Cardiac muscle cell (in vitro differentiated cells and primary cell): ENCODE measurements around the gene MRPL33. TPM values are rescaled to one million over a fixed set of nuclear protein-coding genes. Genes with fewer than 3 reads are reported as not detected.

ENCODE experiments used
- DNase-seq, 2 donors: peaks; one replicate each; pipeline versions ENCODE4 v3.0.0 to v3.0.0-alpha.2; 2010 to 2017; ENCODE audit warnings: low read depth in 1 of 2, low spot score in 1 of 2
- H3K27ac ChIP-seq: fragments of 200-600 bp; sonication (generic); 2 replicates; pipeline ENCODE4 v1.5.1; 2016
- H3K27me3 ChIP-seq: fragments of 200-600 bp; sonication (generic); 2 replicates; pipeline ENCODE4 v1.6.0; 2016; ENCODE audit warnings: control low read depth
- H3K36me3 ChIP-seq: fragments of 200-600 bp; sonication (generic); 2 replicates; pipeline ENCODE4 v1.5.1; 2016; ENCODE audit warnings: control low read depth
- H3K4me1 ChIP-seq: fragments of 200-600 bp; sonication (generic); 2 replicates; pipeline ENCODE4 v1.8.1; 2017; ENCODE audit warnings: low read depth, mild to moderate bottlenecking, mixed run types
- H3K4me3 ChIP-seq: fragments of 200-600 bp; sonication (generic); 2 replicates; pipeline ENCODE4 v1.5.1; 2016; ENCODE audit warnings: mild to moderate bottlenecking
- H3K9me3 ChIP-seq: fragments of 200-600 bp; sonication (generic); 2 replicates; pipeline ENCODE4 v1.5.1; 2017; ENCODE audit warnings: low read depth, mild to moderate bottlenecking, control low read depth
- polyA plus RNA-seq: library from polyadenylated mRNA; unstranded; fragments of >200 nt; fragmentation: Nextera tagmentation; extraction: Ambion mirVana; gene quantifications from 2 replicates; pipeline ENCODE4 v1.2.1, GENCODE V29; 2016
- total RNA-seq: library from RNA; depleted of rRNA; stranded (reverse); fragments of >200 nt; gene quantifications from 2 replicates; pipeline ENCODE4 v1.2.3, GENCODE V29; 2016
- TF ChIP-seq, protein P1 (sequence below): IDR thresholded peaks from 2 replicates; pipeline ENCODE4 v1.5.1; 2012; ENCODE audit warnings: low read depth, mild to moderate bottlenecking, low read length

The MRPL33 gene
- total and polyA plus RNA-seq, 2 experiments from 2014 or later: 46.6 to 271 TPM

GRCh38 chr2:27790796-27791195 is 19.3 kb downstream of the MRPL33 start:
- no peaks in the 10 kb centered on the region for H3K36me3 ChIP-seq
- no peaks in the 10 kb centered on the region for H3K9me3 ChIP-seq
- TF ChIP-seq, protein P1, sequence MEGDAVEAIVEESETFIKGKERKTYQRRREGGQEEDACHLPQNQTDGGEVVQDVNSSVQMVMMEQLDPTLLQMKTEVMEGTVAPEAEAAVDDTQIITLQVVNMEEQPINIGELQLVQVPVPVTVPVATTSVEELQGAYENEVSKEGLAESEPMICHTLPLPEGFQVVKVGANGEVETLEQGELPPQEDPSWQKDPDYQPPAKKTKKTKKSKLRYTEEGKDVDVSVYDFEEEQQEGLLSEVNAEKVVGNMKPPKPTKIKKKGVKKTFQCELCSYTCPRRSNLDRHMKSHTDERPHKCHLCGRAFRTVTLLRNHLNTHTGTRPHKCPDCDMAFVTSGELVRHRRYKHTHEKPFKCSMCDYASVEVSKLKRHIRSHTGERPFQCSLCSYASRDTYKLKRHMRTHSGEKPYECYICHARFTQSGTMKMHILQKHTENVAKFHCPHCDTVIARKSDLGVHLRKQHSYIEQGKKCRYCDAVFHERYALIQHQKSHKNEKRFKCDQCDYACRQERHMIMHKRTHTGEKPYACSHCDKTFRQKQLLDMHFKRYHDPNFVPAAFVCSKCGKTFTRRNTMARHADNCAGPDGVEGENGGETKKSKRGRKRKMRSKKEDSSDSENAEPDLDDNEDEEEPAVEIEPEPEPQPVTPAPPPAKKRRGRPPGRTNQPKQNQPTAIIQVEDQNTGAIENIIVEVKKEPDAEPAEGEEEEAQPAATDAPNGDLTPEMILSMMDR: no peak
- DNase-seq: no peak
- H3K4me1 ChIP-seq: no peaks in the 10 kb centered on the region
- no peak overlapping the region for H3K27ac ChIP-seq
- H3K27me3 ChIP-seq: no peaks in the 10 kb centered on the region
- no peak overlapping the region for H3K4me3 ChIP-seq

DNA sequence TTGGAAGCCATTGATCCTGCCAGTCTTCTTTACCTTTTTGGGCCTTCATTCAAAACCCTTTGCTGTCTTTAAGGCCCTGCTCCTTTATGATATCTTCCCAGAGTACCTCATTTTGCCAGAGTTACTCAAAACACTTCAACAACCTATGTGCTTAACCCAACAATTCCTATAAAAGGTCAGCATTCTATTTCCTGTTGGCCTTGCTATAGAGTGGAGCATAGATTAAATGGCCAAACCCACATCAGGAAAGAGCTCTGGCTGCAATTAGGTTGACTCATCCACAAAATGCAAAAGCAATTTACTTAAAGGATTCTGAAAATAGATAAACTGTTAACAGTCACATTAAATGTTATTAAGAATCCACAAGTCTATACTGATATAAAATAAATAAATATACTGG is 21.2 kb downstream of the MRPL33 start:
- Histone ChIP-seq H3K27ac (no peak overlapping the region), H3K4me1 (no peaks in the 10 kb centered on the region), H3K36me3 (no peaks in the 10 kb centered on the region), H3K4me3 (no peak overlapping the region), H3K27me3 (no peaks in the 10 kb centered on the region), H3K9me3 (no peaks in the 10 kb centered on the region)
- TF ChIP-seq, protein P1: no peak
- DNase-seq: peak in 1 of 2 donors; percentile 52

GRCh38 chr2:27795093-27795834 is 23.7 kb downstream of the MRPL33 start:
- no peaks in the 10 kb centered on the region for H3K36me3 ChIP-seq
- DNase-seq: no peak

GRCh38 chr2:27795868-27796277 is 24.4 kb downstream of the MRPL33 start:
- Histone ChIP-seq H3K4me3 (no peak overlapping the region), H3K9me3 (no peaks in the 10 kb centered on the region), H3K36me3 (no peaks in the 10 kb centered on the region), H3K4me1 (no peaks in the 10 kb centered on the region), H3K27me3 (no peaks in the 10 kb centered on the region), H3K27ac (no peak overlapping the region)
- DNase-seq: no peak
- TF ChIP-seq, protein P1: no peak

More at GRCh38 chr2:27795093-27795834, 23.7 kb downstream of the MRPL33 start:
- Histone ChIP-seq H3K9me3 (no peaks in the 10 kb centered on the region), H3K27me3 (no peaks in the 10 kb centered on the region), H3K4me1 (no peaks in the 10 kb centered on the region), H3K27ac (no peak overlapping the region), H3K4me3 (no peak overlapping the region)
- TF ChIP-seq, protein P1: no peak

DNA sequence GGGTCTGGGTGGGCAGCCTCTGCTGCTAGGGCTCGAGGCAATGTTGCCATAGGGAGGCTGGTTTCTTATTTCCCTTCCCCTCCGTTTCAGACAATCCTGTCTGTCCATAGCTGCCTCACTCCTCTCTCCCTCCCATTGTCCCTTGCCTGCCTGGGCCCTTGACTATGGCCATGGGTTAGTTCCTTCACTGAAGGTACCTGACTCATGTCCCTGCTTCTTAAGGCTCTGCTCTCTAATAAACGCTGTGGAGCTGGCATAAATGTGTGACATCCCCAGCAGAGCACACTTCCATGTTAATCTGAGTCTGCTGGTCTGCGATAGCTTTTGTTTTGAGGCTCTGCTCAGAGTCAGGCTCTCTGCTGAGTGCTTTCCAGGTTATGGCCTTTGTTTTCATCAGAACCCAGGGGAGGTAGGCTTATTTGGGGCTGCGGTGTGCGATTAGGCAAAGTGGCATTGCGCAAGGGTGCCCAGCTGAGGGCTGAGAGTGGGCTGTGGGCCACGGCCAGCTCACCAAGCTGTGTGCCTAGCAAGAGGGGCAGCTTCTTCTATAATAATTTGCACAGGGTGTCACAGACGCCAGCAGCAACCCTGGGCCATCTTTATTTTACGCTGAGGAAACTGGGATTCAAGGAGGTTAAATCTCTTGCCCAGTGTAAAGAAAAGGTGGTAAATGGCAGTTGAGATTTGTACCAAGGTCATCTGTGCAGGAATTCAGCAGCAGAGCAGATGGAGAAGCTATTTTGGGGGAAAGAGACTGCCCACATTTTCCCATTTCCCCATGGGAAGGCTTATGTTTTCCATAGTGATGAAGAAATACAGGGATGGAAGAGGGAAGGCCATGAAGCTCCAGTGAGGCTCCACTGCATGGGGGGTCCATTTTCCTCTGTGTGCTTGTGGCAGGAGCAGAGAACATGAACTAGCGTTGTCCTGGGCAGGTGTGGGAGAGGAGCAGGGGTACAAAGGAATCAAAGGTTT is 25.6 kb downstream of the MRPL33 start:
- TF ChIP-seq, protein P1: no peak
- Histone ChIP-seq H3K36me3 (no peaks in the 10 kb centered on the region), H3K4me3 (no peak overlapping the region), H3K9me3 (no peaks in the 10 kb centered on the region), H3K27me3 (no peaks in the 10 kb centered on the region), H3K27ac (no peak overlapping the region), H3K4me1 (no peaks in the 10 kb centered on the region)
- peak in 1 of 2 donors; percentile 41 for DNase-seq
